Choroid plexus epithelial cell (primary cell): ENCODE results near the gene VPS18.

Experiments
- DNase-seq: peaks from one replicate; pipeline ENCODE4 v3.0.0-alpha.2; 2010; ENCODE audit warnings: low read depth
- H3K4me3 ChIP-seq: 2 replicates; pipeline ENCODE4 v1.5.1; 2011; ENCODE audit warnings: low read depth, mild to moderate bottlenecking, control low read depth, low read length, moderate library complexity
- TF ChIP-seq, protein P1 (sequence below): conservative IDR thresholded peaks from 2 replicates; pipeline ENCODE4 v1.5.1; 2011; ENCODE audit warnings: low read depth, mild to moderate bottlenecking, control low read depth, inconsistent platforms, low read length, moderate library complexity

Gene VPS18

DNA sequence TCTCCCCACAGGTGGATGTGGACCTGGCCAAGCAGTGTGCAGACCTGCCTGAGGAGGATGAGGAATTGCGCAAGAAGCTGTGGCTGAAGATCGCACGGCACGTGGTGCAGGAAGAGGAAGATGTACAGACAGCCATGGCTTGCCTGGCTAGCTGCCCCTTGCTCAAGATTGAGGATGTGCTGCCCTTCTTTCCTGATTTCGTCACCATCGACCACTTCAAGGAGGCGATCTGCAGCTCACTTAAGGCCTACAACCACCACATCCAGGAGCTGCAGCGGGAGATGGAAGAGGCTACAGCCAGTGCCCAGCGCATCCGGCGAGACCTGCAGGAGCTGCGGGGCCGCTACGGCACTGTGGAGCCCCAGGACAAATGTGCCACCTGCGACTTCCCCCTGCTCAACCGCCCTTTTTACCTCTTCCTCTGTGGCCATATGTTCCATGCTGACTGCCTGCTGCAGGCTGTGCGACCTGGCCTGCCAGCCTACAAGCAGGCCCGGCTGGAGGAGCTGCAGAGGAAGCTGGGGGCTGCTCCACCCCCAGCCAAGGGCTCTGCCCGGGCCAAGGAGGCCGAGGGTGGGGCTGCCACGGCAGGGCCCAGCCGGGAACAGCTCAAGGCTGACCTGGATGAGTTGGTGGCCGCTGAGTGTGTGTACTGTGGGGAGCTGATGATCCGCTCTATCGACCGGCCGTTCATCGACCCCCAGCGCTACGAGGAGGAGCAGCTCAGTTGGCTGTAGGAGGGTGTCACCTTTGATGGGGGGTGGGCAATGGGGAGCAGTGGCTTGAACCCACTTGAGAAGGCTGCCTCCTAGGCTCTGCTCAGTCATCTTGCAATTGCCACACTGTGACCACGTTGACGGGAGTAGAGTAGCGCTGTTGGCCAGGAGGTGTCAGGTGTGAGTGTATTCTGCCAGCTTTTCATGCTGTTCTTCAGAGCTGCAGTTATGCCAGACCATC is 8.6 kb downstream of the VPS18 start:
- peak; percentile 51 for DNase-seq
- TF ChIP-seq, protein P1, sequence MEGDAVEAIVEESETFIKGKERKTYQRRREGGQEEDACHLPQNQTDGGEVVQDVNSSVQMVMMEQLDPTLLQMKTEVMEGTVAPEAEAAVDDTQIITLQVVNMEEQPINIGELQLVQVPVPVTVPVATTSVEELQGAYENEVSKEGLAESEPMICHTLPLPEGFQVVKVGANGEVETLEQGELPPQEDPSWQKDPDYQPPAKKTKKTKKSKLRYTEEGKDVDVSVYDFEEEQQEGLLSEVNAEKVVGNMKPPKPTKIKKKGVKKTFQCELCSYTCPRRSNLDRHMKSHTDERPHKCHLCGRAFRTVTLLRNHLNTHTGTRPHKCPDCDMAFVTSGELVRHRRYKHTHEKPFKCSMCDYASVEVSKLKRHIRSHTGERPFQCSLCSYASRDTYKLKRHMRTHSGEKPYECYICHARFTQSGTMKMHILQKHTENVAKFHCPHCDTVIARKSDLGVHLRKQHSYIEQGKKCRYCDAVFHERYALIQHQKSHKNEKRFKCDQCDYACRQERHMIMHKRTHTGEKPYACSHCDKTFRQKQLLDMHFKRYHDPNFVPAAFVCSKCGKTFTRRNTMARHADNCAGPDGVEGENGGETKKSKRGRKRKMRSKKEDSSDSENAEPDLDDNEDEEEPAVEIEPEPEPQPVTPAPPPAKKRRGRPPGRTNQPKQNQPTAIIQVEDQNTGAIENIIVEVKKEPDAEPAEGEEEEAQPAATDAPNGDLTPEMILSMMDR = no peak
- no peak overlapping the region for H3K4me3 ChIP-seq

DNA sequence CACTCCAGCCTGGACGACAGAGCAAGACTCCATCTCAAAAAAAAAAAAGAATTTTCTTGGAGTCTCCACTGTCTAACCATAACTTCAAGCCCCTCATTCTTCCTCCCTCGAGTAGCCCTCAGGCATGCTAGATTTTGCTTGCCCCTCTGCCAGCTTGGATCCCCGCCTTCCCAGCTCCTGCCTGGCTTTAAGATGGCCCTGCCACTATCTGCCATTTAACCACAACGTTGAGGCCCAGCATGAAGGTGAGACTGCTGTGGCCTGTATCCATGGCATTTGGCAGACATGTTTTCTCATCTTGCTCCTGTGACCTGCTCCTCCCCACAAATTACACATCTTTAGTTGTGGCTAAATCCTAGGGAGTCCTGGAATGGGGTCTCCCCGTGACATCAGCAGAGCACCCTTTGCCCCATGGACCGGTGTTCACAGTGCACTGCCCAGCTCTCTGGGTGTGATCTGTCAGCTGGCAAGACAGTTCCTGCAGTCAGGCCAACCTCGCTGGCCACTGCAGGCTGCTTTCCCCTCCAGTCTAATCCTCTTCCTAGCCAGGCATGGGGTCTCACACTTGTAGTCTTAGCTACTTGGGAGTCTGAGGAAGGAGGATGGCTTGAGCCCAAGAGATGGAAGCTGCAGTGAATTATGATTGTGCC is 10.4 kb downstream of the VPS18 start:
- TF ChIP-seq, protein P1 = no peak
- DNase-seq = no peak
- no peak overlapping the region for H3K4me3 ChIP-seq

DNA sequence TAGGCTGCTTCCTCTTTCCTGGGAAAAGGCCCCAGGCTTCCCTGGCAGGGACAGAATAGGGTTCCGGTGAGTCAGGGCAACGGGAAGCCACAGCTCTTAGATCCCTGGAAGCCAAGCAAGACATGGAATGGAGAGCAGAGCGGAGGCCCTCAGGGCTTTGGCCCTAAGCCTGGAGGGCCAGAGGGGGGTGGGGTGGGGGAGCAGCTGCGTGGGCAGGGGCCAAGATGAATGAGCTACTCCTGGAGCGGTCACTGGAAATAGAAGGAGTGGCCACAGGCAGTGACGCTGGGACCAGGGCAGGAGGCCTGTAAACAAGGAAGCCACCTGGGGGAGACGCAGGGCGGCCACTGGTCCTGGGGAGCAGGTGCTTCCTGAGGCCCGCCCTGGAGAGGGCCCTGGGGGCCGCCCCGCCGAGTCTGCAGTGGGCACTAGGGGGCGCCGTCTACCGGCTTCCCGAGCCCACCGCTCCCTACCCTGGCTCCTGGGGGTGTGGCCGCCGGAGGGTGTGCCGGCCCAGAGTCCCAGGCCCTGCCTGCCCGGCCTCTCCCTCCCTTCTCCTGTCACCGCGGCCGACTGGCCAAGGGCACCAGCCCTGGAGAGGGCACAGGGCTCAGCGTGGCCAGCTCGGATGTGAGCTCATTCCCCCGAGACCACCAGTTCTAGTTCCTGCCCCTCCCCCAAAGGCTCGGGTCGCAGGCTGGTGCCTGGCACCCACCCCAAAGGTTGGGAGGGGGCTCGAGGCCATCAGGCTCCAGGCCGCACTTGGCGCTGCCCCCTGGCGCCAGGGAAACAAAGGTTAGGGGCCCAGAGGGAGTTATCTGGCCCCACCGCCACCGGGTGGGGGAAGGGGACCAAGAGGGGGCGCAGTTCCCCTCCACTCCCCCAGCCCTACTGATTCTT is 12.1 kb downstream of the VPS18 start:
- DNase-seq = peak; percentile 70
- H3K4me3 ChIP-seq = peak overlapping the region; percentile 55
- TF ChIP-seq, protein P1 = peak; percentile 75

DNA sequence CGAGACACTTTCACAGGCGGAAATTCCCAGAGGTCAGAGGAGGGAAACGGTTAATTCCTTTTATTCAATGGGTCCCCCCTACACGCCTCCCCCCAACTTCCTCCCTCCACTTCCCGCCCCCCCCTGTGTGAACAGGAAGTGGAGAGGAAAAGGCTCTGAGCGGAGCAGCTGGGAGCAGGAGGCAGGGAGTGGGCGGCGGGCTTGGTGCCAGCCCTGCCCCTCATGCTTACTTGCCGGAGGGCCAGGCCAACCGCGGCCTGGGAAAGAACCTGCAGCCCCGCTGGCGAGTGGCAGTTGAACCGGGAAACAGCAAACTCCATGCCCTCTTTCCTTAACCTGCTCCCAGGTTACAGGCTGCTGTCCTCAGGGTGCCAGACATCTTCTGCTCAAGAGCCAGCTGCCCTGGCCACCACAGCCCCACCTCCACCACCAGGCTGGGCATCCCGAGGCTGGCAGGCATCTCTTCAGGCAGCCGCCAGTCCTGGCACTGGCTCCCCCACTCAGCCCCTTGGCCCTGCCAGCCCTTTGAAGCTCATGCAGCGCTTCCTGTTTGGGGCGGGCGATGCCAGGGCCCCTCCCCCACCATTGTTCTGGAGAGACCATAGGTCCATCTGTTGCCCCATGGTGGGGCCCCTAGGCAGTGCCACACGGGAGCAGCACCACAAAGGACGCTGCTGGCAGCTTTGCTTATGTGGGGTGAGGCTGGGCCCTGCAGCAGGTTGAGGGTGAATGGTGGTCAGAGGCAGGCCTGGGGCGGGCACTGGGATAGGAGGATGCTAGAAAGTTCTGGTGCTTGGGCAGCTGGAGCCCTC is 12.9 kb downstream of the VPS18 start:
- DNase-seq = peak; percentile 24
- peak overlapping the region; percentile 55 for H3K4me3 ChIP-seq
- TF ChIP-seq, protein P1 = no peak

DNA sequence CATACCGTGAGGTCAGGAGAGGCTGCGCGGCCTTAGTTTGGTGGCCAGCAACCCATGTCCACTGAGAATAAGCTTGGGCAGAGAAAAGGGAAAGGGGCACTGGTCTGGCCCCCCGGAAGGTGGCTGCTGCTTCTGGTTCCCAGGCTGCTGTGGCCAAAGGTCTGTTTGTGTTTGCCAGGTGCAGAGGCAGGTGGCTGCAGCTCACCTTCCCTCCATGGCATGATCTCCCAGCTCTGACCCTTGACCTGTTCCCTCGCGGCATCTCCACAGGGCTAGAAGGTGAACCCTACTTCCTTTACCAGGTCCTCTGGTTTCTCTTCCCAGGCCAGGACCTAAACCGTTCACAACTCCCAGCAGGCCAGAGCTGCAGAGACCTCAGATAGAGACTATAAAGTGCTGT is 13.8 kb downstream of the VPS18 start:
- TF ChIP-seq, protein P1 = no peak
- no peak for DNase-seq
- no peak overlapping the region for H3K4me3 ChIP-seq
